AG10803 (cell line): ENCODE data around the gene CCDC148.

Experiments used
- DNase-seq: peaks from one replicate; pipeline ENCODE4 v3.0.0; 2010; ENCODE audit warnings: low read depth
- H3K4me3 ChIP-seq: 2 replicates; pipeline ENCODE4 v1.5.1; 2011; ENCODE audit warnings: mild to moderate bottlenecking, low read length, control low read depth
- CTCF ChIP-seq: conservative IDR thresholded peaks from 2 replicates; pipeline ENCODE4 v1.5.1; 2011; ENCODE audit warnings: mild to moderate bottlenecking, low read length, control low read depth, inconsistent platforms

CCDC148 gene

GRCh38 chr2:158325031-158325781 lies 131.3 kb downstream of the CCDC148 start:
- DNase-seq, result peak; percentile 49
- no peak overlapping the region for H3K4me3 ChIP-seq
- no peak for TF ChIP-seq CTCF

- no peak for TF ChIP-seq CTCF
- no peak for DNase-seq
- H3K4me3 ChIP-seq, result no peak overlapping the region
Observed at GRCh38 chr2:158323381-158323780, 133.2 kb downstream of the CCDC148 start.

- no peak overlapping the region for H3K4me3 ChIP-seq
- TF ChIP-seq CTCF, result no peak
- DNase-seq, result peak; percentile 23
Observed at GRCh38 chr2:158321264-158321663, 135.3 kb downstream of the CCDC148 start.

- no peak overlapping the region for H3K4me3 ChIP-seq
- DNase-seq, result no peak
- no peak for TF ChIP-seq CTCF
Observed at GRCh38 chr2:158319269-158319668, 137.3 kb downstream of the CCDC148 start.

- no peak overlapping the region for H3K4me3 ChIP-seq
- no peak for TF ChIP-seq CTCF
- DNase-seq, result no peak
Observed at GRCh38 chr2:158317642-158318041, 138.9 kb downstream of the CCDC148 start.

GRCh38 chr2:158315803-158316414 lies 140.6 kb downstream of the CCDC148 start:
- no peak overlapping the region for H3K4me3 ChIP-seq
- no peak for DNase-seq
- TF ChIP-seq CTCF, result no peak

GRCh38 chr2:158315000-158315399 lies 141.6 kb downstream of the CCDC148 start:
- no peak overlapping the region for H3K4me3 ChIP-seq
- TF ChIP-seq CTCF, result no peak
- DNase-seq, result no peak
